Measurements from ENCODE around the gene SPPL2B.

Gene SPPL2B

DNA sequence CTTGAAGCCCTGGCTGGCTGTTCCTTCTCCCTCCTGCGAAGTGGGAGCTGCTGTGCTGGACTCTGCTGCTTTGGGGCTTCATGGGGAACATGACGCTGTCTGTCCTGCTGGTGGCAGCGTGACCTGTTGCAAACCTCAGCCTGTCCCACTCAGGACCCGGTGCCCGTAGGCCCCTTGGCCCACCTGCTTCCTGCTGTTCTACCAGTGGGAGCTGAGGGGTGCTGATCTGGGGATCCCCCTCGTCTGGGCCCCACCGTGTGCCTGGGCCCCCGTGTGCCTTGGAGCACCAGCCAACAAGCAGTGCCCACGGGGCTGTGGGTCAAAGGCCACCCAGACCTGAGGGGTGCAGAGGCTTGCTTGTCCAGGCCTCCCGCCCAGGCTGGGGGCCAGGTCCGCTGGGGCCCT, 5.3 kb downstream of the SPPL2B start:
- Mint-ChIP-seq H3K27ac (no peak overlapping the region), H3K4me1 (ENCODE audit: low read depth) (peaks cover 18% of the 10 kb centered on the region), H3K4me3 (no peak overlapping the region), H3K36me3 (ENCODE audit: low read depth) (peaks cover 16% of the 10 kb centered on the region), H3K9me3 (peaks cover 9% of the 10 kb centered on the region), H3K27me3 (ENCODE audit: low read depth) (no peaks in the 10 kb centered on the region)
- DNase-seq (ENCODE audit: low spot score): no peak

GRCh38 chr19:2334426-2334825, 5.9 kb downstream of the SPPL2B start:
- Mint-ChIP-seq H3K27ac (no peak overlapping the region), H3K36me3 (ENCODE audit: low read depth) (peaks cover 13% of the 10 kb centered on the region), H3K4me3 (no peak overlapping the region), H3K4me1 (ENCODE audit: low read depth) (peaks cover 14% of the 10 kb centered on the region), H3K27me3 (ENCODE audit: low read depth) (no peaks in the 10 kb centered on the region), H3K9me3 (peaks cover 9% of the 10 kb centered on the region)
- DNase-seq (ENCODE audit: low spot score): no peak

- peaks cover 8% of the 10 kb centered on the region for H3K4me1 Mint-ChIP-seq (ENCODE audit: low read depth)
- peaks cover 11% of the 10 kb centered on the region for H3K36me3 Mint-ChIP-seq (ENCODE audit: low read depth)
- H3K27me3 Mint-ChIP-seq (ENCODE audit: low read depth): no peaks in the 10 kb centered on the region
- peak overlapping the region; percentile 73 for H3K27ac Mint-ChIP-seq
- no peak overlapping the region for H3K4me3 Mint-ChIP-seq
- peaks cover 9% of the 10 kb centered on the region for H3K9me3 Mint-ChIP-seq
- DNase-seq (ENCODE audit: low spot score): no peak
Observed at GRCh38 chr19:2334986-2335846, 6.7 kb downstream of the SPPL2B start.

DNA sequence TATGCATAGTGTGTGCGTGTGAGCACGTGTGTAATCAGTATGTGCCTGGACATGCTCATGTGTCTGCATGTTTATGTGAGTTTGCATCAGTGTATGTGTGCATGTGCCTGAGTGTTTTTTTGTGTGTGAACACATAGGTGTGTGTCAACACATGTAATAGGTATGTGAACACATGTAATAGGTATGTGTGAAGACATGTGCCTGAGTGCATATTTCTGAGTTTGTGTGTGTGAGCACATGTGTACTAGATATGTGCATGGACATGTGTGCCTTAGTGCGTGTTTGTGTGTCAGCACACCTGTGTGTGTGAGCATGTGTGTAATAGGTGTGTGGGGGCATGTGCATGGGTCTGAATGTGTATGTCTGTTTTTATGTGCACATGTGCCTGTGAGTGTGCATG, 7.4 kb downstream of the SPPL2B start:
- H3K36me3 Mint-ChIP-seq (ENCODE audit: low read depth): peaks cover 11% of the 10 kb centered on the region
- peak overlapping the region; percentile 73 for H3K27ac Mint-ChIP-seq
- H3K27me3 Mint-ChIP-seq (ENCODE audit: low read depth): no peaks in the 10 kb centered on the region

DNA sequence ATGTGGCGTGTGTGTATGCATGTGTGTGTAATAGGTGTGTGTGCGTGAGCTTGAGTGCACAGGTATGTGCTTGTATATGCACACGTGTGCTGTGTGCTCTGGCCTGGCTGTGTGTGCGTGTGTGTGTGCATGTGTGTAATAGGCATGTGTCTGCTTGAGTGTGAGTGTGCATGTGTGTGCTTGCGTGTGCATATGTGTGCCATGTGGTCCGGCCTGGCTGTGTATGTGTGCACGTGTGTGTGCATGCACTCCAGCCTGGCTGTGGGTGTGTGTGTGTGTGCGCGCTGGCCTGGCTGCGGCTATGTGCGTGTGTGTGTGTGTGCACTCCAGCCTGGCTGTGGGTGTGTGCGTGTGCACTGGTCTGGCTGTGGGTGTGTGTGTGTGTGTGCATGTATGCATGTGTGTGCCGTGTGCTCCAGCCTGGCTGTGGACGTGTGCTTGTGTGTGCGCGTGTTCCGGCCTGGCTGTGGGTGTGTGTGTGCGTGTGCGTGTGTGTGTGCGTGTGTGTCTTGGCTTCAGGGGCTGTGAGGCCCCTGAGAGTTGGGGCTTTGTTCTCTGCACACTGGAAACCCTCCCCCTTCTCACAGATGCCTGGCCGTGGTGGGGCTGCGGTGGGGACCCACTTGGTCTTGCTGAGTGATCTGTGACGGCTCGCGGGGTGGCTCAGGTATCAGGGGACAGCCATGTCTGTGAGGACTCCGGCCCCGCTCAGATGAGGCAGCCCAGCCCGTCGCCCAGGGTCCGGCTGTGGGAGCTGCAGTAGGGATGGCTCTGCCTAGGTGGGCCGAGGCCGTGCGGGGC, 8.2 kb downstream of the SPPL2B start:
- Mint-ChIP-seq H3K4me1 (ENCODE audit: low read depth) (peaks cover 8% of the 10 kb centered on the region), H3K4me3 (no peak overlapping the region), H3K27ac (peak overlapping the region; percentile 27), H3K36me3 (ENCODE audit: low read depth) (peaks cover 11% of the 10 kb centered on the region), H3K27me3 (ENCODE audit: low read depth) (no peaks in the 10 kb centered on the region), H3K9me3 (peaks cover 9% of the 10 kb centered on the region)
- DNase-seq (ENCODE audit: low spot score): no peak

More for the DNA sequence above, 7.4 kb downstream of the SPPL2B start:
- Mint-ChIP-seq H3K9me3 (peaks cover 9% of the 10 kb centered on the region), H3K4me3 (no peak overlapping the region), H3K4me1 (ENCODE audit: low read depth) (peaks cover 8% of the 10 kb centered on the region)
- DNase-seq (ENCODE audit: low spot score): no peak

DNA sequence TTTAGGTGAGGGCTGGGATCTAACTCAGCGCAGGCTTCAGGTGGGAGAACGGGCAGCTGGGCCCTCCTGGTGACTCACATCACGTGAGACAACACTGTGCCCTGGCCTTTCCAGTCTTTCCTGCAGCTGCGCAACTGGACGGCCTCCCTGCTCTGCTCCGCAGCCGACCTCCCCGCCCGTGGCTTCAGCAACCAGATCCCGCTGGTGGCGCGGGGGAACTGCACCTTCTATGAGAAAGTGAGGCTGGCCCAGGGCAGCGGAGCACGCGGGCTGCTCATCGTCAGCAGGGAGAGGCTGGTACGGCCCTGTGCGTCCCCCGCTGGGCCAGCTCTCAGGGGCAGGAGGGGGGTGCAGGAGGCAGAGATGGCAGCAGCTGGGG, 8.8 kb downstream of the SPPL2B start:
- H3K27ac Mint-ChIP-seq: no peak overlapping the region
- no peaks in the 10 kb centered on the region for H3K27me3 Mint-ChIP-seq (ENCODE audit: low read depth)
- H3K4me1 Mint-ChIP-seq (ENCODE audit: low read depth): peaks cover 6% of the 10 kb centered on the region
- DNase-seq (ENCODE audit: low spot score): no peak
- peaks cover 11% of the 10 kb centered on the region for H3K36me3 Mint-ChIP-seq (ENCODE audit: low read depth)
- H3K9me3 Mint-ChIP-seq: peaks cover 9% of the 10 kb centered on the region
- no peak overlapping the region for H3K4me3 Mint-ChIP-seq

DNA sequence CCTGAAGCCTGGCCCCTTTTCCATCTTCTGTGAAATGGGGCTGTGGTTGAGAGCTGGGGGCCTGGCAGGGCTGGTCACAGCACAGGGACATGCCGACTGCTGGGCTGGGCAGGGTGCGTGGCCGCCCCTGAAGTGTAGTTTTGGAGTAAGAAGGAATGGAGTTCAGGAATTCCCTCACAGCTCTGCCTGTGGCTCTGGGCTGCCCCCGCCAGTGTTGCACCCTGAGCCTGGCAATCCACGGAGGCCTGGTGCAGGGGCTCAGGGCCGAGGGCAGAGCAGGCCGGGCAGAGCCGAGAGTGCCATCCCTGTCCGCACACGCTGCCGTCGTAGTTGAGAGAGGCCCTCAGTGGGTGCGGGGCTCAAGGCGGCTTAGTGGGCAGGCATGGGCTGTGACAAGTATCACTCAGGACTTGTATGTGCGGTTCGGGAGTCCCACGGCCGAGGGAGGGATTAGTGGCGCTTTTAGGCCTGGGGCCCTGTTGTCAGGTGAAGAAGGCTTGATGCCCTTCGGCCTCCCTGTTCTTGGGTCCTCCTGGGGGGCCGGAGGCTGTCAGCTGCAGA, 9.7 kb downstream of the SPPL2B start:
- H3K27ac Mint-ChIP-seq: no peak overlapping the region
- DNase-seq (ENCODE audit: low spot score): no peak

DNA sequence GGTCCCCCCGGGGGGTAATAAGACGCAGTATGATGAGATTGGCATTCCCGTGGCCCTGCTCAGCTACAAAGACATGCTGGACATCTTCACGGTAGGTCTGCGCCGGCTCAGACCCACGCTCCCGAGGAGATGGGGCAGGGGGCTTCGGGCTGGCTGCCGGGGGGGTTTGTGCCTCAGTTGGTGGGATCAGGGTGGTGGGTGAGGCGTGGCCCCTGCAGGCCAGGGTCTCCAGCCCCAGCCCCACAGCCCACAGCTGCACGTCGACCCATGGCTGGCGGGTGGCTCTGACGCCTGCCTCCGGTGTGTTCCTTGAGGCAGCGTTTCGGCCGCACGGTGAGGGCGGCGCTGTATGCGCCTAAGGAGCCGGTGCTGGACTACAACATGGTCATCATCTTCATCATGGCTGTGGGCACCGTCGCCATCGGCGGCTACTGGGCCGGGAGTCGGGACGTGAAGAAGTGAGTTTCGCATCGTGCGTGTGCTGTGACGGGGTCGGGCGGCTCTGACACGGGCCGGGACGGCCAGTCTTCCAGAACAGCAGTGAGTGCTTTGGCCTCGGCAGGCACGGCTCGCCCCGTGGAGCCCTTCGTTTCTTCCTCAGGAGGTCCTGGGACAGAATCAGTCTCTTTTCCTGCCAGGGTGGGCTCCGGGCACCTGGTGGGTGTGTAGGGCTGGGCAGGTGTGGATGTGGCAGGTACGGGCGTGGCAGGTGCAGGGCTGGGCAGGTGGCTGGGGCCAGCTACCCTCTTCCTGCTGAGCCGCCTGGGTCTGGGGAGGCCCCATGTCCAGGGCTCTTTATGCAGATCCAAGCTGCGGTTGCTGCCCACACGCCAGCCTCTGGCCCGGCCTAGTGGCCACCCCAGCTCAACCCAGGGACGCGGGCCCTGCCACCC, 10.5 kb downstream of the SPPL2B start:
- no peak overlapping the region for H3K27ac Mint-ChIP-seq
- H3K9me3 Mint-ChIP-seq: peaks cover 9% of the 10 kb centered on the region
- no peak for DNase-seq (ENCODE audit: low spot score)
- peaks cover 11% of the 10 kb centered on the region for H3K36me3 Mint-ChIP-seq (ENCODE audit: low read depth)
- no peaks in the 10 kb centered on the region for H3K27me3 Mint-ChIP-seq (ENCODE audit: low read depth)
- H3K4me1 Mint-ChIP-seq (ENCODE audit: low read depth): peaks cover 4% of the 10 kb centered on the region
- H3K4me3 Mint-ChIP-seq: no peak overlapping the region

More for the DNA sequence above, 9.7 kb downstream of the SPPL2B start:
- Mint-ChIP-seq H3K4me3 (no peak overlapping the region), H3K36me3 (ENCODE audit: low read depth) (peaks cover 11% of the 10 kb centered on the region), H3K27me3 (ENCODE audit: low read depth) (no peaks in the 10 kb centered on the region), H3K4me1 (ENCODE audit: low read depth) (peaks cover 4% of the 10 kb centered on the region), H3K9me3 (peaks cover 9% of the 10 kb centered on the region)

DNA sequence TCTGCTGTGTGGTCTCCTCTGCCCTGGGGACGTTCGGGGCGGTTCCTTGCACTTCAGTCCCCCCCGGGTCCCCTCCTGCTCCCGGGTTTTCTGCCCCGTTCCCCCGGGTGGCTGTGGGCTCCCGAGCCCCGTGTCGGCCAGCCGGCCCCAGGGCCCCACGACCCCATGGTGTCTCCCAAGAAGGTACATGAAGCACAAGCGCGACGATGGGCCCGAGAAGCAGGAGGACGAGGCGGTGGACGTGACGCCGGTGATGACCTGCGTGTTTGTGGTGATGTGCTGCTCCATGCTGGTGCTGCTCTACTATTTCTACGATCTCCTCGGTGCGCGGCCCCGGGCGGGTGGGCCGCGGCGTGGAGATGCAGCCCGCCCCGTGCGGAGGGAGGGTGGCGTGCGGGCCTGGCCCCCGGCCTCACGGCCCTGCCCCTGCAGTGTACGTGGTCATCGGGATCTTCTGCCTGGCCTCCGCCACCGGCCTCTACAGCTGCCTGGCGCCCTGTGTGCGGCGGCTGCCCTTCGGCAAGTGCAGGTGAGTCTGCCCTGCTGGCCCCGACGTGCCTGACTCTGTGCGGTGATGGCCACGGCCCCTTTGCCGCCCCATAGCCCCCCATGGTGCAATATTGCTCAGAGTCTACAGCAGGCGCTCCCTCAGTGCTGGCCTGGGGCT, 11.3 kb downstream of the SPPL2B start:
- Mint-ChIP-seq H3K27me3 (ENCODE audit: low read depth) (no peaks in the 10 kb centered on the region), H3K9me3 (peaks cover 9% of the 10 kb centered on the region), H3K4me3 (no peak overlapping the region)

DNA sequence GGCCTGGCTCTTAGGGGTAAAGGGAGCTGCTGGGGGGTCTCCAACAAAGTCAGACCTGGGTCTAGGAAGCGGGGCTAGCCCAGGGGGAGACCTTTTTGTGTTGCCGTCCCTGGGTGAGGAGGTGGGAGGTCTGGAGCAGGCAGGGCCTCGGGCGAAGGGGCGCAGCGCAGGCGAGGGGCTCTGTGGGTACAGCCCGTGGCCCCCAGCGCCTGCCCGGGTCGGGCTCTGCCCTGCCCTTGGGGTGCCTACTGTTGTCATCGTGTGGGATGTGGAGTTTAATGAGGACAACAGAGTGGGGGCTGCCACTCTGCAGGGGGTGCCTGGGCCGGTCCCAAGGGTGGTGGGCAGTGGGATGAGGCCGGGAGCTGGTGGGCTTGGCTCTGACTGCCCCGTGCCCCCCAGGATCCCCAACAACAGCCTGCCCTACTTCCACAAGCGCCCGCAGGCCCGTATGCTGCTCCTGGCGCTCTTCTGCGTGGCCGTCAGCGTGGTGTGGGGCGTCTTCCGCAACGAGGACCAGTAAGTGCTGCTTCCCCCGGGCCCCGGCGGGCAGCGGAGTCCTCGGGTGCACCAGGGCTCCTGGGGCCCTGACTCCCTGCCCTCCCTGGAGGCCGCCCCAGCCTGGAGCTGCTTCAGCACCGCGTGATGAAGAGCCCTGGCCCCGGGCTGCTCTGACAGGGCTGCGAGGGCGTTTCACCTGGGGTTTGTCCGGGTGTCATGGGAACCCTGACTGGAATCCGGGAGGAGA, 12.2 kb downstream of the SPPL2B start:
- H3K27ac Mint-ChIP-seq: no peak overlapping the region
- no peak for DNase-seq (ENCODE audit: low spot score)
- peaks cover 7% of the 10 kb centered on the region for H3K9me3 Mint-ChIP-seq
- H3K4me3 Mint-ChIP-seq: no peak overlapping the region
- H3K4me1 Mint-ChIP-seq (ENCODE audit: low read depth): peaks cover 3% of the 10 kb centered on the region
- no peaks in the 10 kb centered on the region for H3K27me3 Mint-ChIP-seq (ENCODE audit: low read depth)
- H3K36me3 Mint-ChIP-seq (ENCODE audit: low read depth): peaks cover 9% of the 10 kb centered on the region

More for the DNA sequence above, 11.3 kb downstream of the SPPL2B start:
- DNase-seq (ENCODE audit: low spot score): no peak
- H3K4me1 Mint-ChIP-seq (ENCODE audit: low read depth): peaks cover 4% of the 10 kb centered on the region
- H3K36me3 Mint-ChIP-seq (ENCODE audit: low read depth): peaks cover 11% of the 10 kb centered on the region
- H3K27ac Mint-ChIP-seq: no peak overlapping the region

DNA sequence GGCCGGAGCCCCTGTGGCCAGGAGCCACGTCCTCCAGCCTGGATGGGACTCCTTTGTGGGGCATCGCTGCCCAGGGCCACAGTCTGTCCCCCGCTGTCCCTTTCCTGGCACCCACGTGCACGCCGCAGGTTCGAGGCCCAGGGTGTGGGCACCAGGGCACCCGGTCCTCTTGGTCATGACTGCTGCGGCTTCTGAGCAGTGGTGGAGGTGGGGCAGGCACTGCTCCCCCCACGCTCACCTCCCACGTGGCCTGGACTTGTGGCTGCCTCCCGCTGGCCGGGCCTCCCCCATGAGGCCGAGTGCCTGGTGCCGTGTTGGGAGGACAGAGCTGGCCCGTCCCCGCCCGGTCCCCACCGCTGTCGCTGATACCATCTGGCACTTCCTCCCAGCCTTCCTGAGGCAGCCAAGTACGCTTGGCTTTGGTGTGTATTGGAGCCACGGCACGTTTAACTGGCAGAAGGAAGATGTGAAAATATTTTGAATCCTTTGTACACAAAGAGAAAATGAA, 12.8 kb downstream of the SPPL2B start:
- Mint-ChIP-seq H3K27ac (no peak overlapping the region), H3K4me3 (no peak overlapping the region), H3K4me1 (ENCODE audit: low read depth) (no peaks in the 10 kb centered on the region), H3K27me3 (ENCODE audit: low read depth) (no peaks in the 10 kb centered on the region), H3K9me3 (peaks cover under 1% of the 10 kb centered on the region), H3K36me3 (ENCODE audit: low read depth) (peaks cover 5% of the 10 kb centered on the region)
- DNase-seq (ENCODE audit: low spot score): no peak

DNA sequence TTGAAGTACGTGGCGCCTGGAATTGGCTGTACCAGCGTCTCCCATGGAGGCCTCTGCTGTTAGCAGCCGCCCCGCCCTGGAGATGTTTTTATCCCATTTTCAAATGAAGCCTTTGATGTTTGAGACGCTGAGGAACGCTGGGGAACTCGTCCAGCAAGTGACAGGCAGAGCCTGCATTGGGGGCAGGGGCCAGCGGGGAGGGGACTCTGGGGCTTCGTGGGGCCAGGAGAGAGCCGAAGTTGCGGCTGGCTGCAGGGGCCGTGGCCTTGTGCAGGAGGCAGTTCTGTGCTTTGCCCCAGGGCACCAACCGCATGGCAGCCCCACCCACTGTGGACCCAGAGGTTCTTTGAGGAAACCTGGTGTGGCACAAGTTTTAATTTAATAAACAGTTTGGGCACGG, 13.5 kb downstream of the SPPL2B start:
- Mint-ChIP-seq H3K4me3 (no peak overlapping the region), H3K9me3 (no peaks in the 10 kb centered on the region), H3K27me3 (ENCODE audit: low read depth) (no peaks in the 10 kb centered on the region), H3K36me3 (ENCODE audit: low read depth) (peaks cover 5% of the 10 kb centered on the region), H3K4me1 (ENCODE audit: low read depth) (no peaks in the 10 kb centered on the region), H3K27ac (no peak overlapping the region)
- no peak for DNase-seq (ENCODE audit: low spot score)
